Duodenal mucosa (tissue), 2 donors: Measurements from ENCODE around the gene MAML3.

ENCODE experiments used
- H3K27ac ChIP-seq: one replicate; pipeline ENCODE4 v1.7.0; 2013; ENCODE audit warnings: low read depth, low read length
- H3K27me3 ChIP-seq, 2 donors: one replicate each; pipeline ENCODE4 v1.7.0; 2013; ENCODE audit warnings: low read length in 2 of 2, control low read depth in 1 of 2; ENCODE audit not compliant: insufficient read depth in 2 of 2, control insufficient read depth in 1 of 2
- H3K36me3 ChIP-seq, 2 donors: one replicate each; pipeline ENCODE4 v1.7.0; 2013; ENCODE audit warnings: low read length in 2 of 2, control low read depth in 1 of 2; ENCODE audit not compliant: insufficient read depth in 2 of 2, control insufficient read depth in 1 of 2
- H3K4me1 ChIP-seq, 2 donors: one replicate each; pipeline ENCODE4 v1.7.0; 2013; ENCODE audit warnings: low read length in 2 of 2, control low read depth in 1 of 2; ENCODE audit not compliant: insufficient read depth in 2 of 2, control insufficient read depth in 1 of 2
- H3K4me3 ChIP-seq, 2 donors: one replicate each; pipeline ENCODE4 v1.7.0; 2013; ENCODE audit warnings: low read length in 2 of 2, low read depth in 1 of 2
- H3K9ac ChIP-seq, 2 donors: one replicate each; pipeline ENCODE4 v1.7.0; 2013; ENCODE audit warnings: low read length in 2 of 2, low read depth in 1 of 2
- H3K9me3 ChIP-seq, 2 donors: one replicate each; pipeline ENCODE4 v1.7.0; 2013; ENCODE audit warnings: low read length in 2 of 2, control low read depth in 1 of 2; ENCODE audit not compliant: control insufficient read depth in 1 of 2

MAML3 gene

GRCh38 chr4:139858436-139859205 is 295.4 kb downstream of the MAML3 start:
- H3K27ac ChIP-seq, result no peak overlapping the region
- no peaks in the 10 kb centered on the region for H3K36me3 ChIP-seq
- H3K9ac ChIP-seq, result no peak overlapping the region
- H3K27me3 ChIP-seq, result no peaks in the 10 kb centered on the region
- H3K4me1 ChIP-seq, result no peaks in the 10 kb centered on the region
- H3K4me3 ChIP-seq, result no peak overlapping the region
- H3K9me3 ChIP-seq, result no peaks in the 10 kb centered on the region

GRCh38 chr4:139857977-139858376 is 296.0 kb downstream of the MAML3 start:
- H3K9ac ChIP-seq, result no peak overlapping the region
- H3K27ac ChIP-seq, result no peak overlapping the region
- no peaks in the 10 kb centered on the region for H3K9me3 ChIP-seq
- no peak overlapping the region for H3K4me3 ChIP-seq
- no peaks in the 10 kb centered on the region for H3K36me3 ChIP-seq
- no peaks in the 10 kb centered on the region for H3K27me3 ChIP-seq
- H3K4me1 ChIP-seq, result no peaks in the 10 kb centered on the region

- no peaks in the 10 kb centered on the region for H3K4me1 ChIP-seq
- no peak overlapping the region for H3K27ac ChIP-seq
- no peaks in the 10 kb centered on the region for H3K36me3 ChIP-seq
- no peaks in the 10 kb centered on the region for H3K9me3 ChIP-seq
- no peak overlapping the region for H3K9ac ChIP-seq
- no peak overlapping the region for H3K4me3 ChIP-seq
- no peaks in the 10 kb centered on the region for H3K27me3 ChIP-seq
These were observed 297.0 kb downstream of the MAML3 start for GRCh38 chr4:139857021-139857420.

- Histone ChIP-seq H3K9me3 (no peaks in the 10 kb centered on the region), H3K4me3 (no peak overlapping the region), H3K27ac (no peak overlapping the region), H3K36me3 (no peaks in the 10 kb centered on the region), H3K4me1 (no peaks in the 10 kb centered on the region), H3K27me3 (no peaks in the 10 kb centered on the region), H3K9ac (no peak overlapping the region)
These were observed 299.1 kb downstream of the MAML3 start for GRCh38 chr4:139854668-139855403.

- Histone ChIP-seq H3K4me3 (no peak overlapping the region), H3K9me3 (no peaks in the 10 kb centered on the region), H3K4me1 (no peaks in the 10 kb centered on the region), H3K27ac (no peak overlapping the region), H3K36me3 (no peaks in the 10 kb centered on the region), H3K9ac (no peak overlapping the region), H3K27me3 (no peaks in the 10 kb centered on the region)
These were observed 300.7 kb downstream of the MAML3 start for GRCh38 chr4:139853309-139853708.

GRCh38 chr4:139852612-139853269 is 301.2 kb downstream of the MAML3 start:
- H3K36me3 ChIP-seq, result no peaks in the 10 kb centered on the region
- H3K9me3 ChIP-seq, result no peaks in the 10 kb centered on the region
- no peaks in the 10 kb centered on the region for H3K4me1 ChIP-seq
- no peak overlapping the region for H3K9ac ChIP-seq
- H3K27me3 ChIP-seq, result no peaks in the 10 kb centered on the region
- H3K27ac ChIP-seq, result no peak overlapping the region
- no peak overlapping the region for H3K4me3 ChIP-seq

GRCh38 chr4:139851639-139852038 is 302.3 kb downstream of the MAML3 start:
- no peaks in the 10 kb centered on the region for H3K36me3 ChIP-seq
- no peak overlapping the region for H3K9ac ChIP-seq
- no peaks in the 10 kb centered on the region for H3K9me3 ChIP-seq
- H3K27me3 ChIP-seq, result no peaks in the 10 kb centered on the region
- no peak overlapping the region for H3K27ac ChIP-seq
- H3K4me3 ChIP-seq, result no peak overlapping the region
- no peaks in the 10 kb centered on the region for H3K4me1 ChIP-seq

- Histone ChIP-seq H3K9ac (no peak overlapping the region), H3K4me1 (no peaks in the 10 kb centered on the region), H3K27me3 (no peaks in the 10 kb centered on the region), H3K4me3 (no peak overlapping the region), H3K36me3 (no peaks in the 10 kb centered on the region), H3K27ac (no peak overlapping the region), H3K9me3 (no peaks in the 10 kb centered on the region)
These were observed 302.9 kb downstream of the MAML3 start for GRCh38 chr4:139851133-139851532.

GRCh38 chr4:139849219-139849618 is 304.8 kb downstream of the MAML3 start:
- Histone ChIP-seq H3K27ac (no peak overlapping the region), H3K9ac (no peak overlapping the region), H3K9me3 (no peaks in the 10 kb centered on the region), H3K4me1 (no peaks in the 10 kb centered on the region), H3K36me3 (no peaks in the 10 kb centered on the region), H3K27me3 (no peaks in the 10 kb centered on the region), H3K4me3 (no peak overlapping the region)

GRCh38 chr4:139848028-139848427 is 306.0 kb downstream of the MAML3 start:
- Histone ChIP-seq H3K4me3 (no peak overlapping the region), H3K4me1 (no peaks in the 10 kb centered on the region), H3K36me3 (no peaks in the 10 kb centered on the region), H3K27ac (no peak overlapping the region), H3K9me3 (no peaks in the 10 kb centered on the region), H3K9ac (no peak overlapping the region), H3K27me3 (no peaks in the 10 kb centered on the region)
